ENCODE measurements around the gene LIME1.

LIME1 gene

DNA sequence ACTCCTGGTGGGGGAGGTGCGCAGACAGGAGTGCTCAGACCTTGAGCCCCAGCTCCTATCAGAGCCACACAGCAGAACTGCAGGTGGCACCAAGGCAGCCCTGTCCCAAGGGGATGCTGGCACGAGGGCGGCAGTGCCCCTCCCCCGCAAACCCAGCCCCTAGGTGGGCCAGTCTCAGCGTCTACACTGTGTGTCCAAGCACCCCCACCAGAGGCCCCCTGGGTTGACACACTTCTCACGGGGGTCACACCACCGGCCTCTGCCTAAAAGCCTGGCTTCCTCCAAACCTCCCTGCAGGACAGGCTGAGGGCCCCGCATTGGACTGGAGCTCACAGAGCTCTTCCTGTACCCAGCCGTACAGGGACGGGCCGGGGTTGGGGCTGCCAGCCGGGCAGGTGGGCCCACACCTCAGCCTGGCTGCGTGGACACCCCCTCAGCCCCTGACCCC, 11.2 kb downstream of the LIME1 start:
- no peak overlapping the region for H3K4me3 ChIP-seq (ENCODE audit: low read depth, low read length)
- ChIA-PET POLR2A (no interaction called here), CTCF (interaction anchor here (1.1 kb wide), 1 partner anchor 28 kb away, joined by 4 read pairs; no protein-coding TSS in a partner anchor)
- TF ChIP-seq, protein P1, sequence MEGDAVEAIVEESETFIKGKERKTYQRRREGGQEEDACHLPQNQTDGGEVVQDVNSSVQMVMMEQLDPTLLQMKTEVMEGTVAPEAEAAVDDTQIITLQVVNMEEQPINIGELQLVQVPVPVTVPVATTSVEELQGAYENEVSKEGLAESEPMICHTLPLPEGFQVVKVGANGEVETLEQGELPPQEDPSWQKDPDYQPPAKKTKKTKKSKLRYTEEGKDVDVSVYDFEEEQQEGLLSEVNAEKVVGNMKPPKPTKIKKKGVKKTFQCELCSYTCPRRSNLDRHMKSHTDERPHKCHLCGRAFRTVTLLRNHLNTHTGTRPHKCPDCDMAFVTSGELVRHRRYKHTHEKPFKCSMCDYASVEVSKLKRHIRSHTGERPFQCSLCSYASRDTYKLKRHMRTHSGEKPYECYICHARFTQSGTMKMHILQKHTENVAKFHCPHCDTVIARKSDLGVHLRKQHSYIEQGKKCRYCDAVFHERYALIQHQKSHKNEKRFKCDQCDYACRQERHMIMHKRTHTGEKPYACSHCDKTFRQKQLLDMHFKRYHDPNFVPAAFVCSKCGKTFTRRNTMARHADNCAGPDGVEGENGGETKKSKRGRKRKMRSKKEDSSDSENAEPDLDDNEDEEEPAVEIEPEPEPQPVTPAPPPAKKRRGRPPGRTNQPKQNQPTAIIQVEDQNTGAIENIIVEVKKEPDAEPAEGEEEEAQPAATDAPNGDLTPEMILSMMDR (IDR thresholded peaks at IDR 0.05; ENCODE audit: insufficient read depth, low read length, missing control alignments): no peak
- no peak for DNase-seq (ENCODE audit: low read depth, low spot score)

- ChIA-PET CTCF (interaction anchor here (1.3 kb wide), 1 partner anchor 27 kb away, joined by 5 read pairs; no protein-coding TSS in a partner anchor), POLR2A (no interaction called here)
- TF ChIP-seq, protein P1 (IDR thresholded peaks at IDR 0.05; ENCODE audit: insufficient read depth, low read length, missing control alignments): no peak
- DNase-seq (ENCODE audit: low read depth, low spot score): no peak
- no peak overlapping the region for H3K4me3 ChIP-seq (ENCODE audit: low read depth, low read length)
These were observed 11.8 kb downstream of the LIME1 start for GRCh38 chr20:63748070-63748933.

DNA sequence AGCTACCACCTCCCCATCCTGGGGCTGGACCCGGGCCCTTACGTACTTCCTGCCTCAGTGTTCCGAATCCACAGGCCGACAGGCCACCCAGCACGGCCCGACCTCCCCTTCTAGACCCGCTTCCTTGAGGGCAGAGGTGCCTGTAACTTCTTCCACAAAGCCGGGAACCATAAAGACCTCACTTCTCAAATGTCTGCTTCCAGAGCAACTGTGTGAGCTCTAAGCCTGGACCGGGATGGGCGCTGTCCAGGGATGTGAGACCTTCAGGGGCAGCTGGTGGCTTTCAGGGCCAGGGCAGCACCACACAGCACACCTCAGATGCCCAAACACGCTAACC, 12.4 kb downstream of the LIME1 start:
- no peak for DNase-seq (ENCODE audit: low read depth, low spot score)
- CTCF ChIA-PET: interaction anchor here (1.3 to 1.5 kb wide), 2 partner anchors 8 to 26 kb away, joined by 3 to 5 read pairs; no protein-coding TSS in a partner anchor
- TF ChIP-seq, protein P1 (IDR thresholded peaks at IDR 0.05; ENCODE audit: insufficient read depth, low read length, missing control alignments): no peak
- POLR2A ChIA-PET: no interaction called here
- H3K4me3 ChIP-seq (ENCODE audit: low read depth, low read length): no peak overlapping the region

DNA sequence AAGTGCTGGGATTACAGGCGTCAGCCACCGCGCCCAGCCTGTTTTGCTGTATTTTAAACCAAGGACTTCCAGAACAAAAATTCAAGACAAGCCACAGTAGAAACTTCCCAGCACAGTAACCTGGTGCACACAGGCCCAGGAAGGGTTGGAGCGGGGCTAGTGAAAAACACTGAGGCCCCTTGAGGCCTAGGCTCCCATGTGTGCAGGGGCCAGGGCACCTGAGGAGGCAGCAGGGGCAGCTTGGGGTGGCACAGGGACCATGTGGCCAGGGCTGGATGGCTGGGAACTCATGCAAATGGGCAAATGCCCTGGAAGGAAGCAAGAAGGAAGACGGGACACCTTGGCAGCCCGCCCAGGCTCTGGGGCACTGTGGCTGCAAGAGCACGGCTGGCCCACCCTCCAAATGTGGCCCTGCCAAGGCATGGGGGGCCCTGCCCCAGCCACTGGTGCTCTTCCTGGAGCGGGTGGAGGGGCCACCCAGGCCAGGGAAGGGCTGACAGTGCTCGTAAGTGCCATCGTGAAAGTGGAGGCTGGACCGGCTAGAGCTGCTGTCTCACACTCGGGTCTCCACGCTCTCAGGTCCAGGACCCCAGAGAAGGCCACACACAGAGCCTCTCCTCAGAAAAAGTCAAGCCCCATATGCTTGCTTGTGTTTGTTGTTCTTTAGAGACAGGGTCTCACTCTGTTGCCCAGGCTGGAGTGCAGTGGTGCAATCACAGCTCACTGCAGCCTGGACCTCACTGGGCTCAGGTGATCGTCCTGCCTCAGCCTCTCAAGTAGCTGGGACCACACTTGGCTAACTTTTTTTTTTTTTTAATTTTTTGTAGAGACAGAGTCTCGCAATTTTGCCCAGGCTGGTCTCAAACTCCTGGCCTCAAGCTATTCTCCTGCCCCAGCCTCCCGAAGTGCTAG, 13.4 kb downstream of the LIME1 start:
- no peak overlapping the region for H3K4me3 ChIP-seq (ENCODE audit: low read depth, low read length)
- POLR2A ChIA-PET: no interaction called here
- CTCF ChIA-PET: interaction anchor here (1.0 to 1.5 kb wide), 4 partner anchors 9 to 30 kb away, joined by 3 to 5 read pairs (median 3); no protein-coding TSS in a partner anchor
- no peak for DNase-seq (ENCODE audit: low read depth, low spot score)
- TF ChIP-seq, protein P1 (IDR thresholded peaks at IDR 0.05; ENCODE audit: insufficient read depth, low read length, missing control alignments): no peak

DNA sequence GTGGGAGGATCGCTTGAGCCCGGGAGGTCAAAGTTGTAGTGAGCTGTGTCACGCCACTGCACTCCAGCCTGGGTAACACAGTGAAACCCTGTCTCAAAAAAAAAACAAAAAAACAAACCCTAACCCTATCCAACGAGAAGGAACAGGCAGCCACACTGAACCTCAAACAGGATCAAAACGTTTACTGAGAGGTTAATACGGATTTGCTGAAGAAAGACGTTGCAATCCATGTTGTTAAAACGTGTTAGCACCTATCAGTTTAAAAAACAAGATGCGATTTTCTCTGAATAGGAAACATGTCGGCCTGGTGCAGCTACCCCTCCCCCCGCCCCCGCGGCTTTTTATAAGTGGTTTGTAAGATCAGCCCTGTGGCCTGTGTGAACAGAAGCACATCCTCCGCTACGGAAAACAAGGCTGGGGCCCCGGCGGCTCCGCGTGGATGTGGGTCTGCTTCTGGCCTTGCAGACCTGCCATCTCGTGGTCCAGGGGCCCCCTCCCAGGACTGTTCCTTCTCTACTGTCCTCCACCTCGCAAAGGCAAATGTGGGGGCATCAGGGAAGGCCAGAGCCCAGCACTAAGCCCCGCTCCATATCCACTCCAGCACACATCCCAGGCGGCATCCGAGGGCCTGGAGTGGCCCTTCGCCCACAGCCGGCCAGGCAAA, 14.5 kb downstream of the LIME1 start:
- H3K4me3 ChIP-seq (ENCODE audit: low read depth, low read length): no peak overlapping the region
- DNase-seq (ENCODE audit: low read depth, low spot score): no peak

More for the DNA sequence above, 14.5 kb downstream of the LIME1 start:
- TF ChIP-seq, protein P1 (IDR thresholded peaks at IDR 0.05; ENCODE audit: insufficient read depth, low read length, missing control alignments): no peak
- CTCF ChIA-PET: interaction anchor here (0.7 to 1.5 kb wide), 3 partner anchors 23 to 35 kb away, joined by 3 to 7 read pairs (median 3); no protein-coding TSS in a partner anchor
- POLR2A ChIA-PET: no interaction called here

All from AG04449 (cell line).